ENCODE measurements around the gene TBX2. TPM values are rescaled to one million over a fixed set of nuclear protein-coding genes. Genes with fewer than 3 reads are reported as not detected.

TBX2 gene
- total RNA-seq, 1 donor from 2014 or later, result not detected

- H3K27me3 Mint-ChIP-seq (ENCODE audit: insufficient read depth, low read depth), result peaks cover 74% of the 10 kb centered on the region
- TF ChIP-seq, protein P1, sequence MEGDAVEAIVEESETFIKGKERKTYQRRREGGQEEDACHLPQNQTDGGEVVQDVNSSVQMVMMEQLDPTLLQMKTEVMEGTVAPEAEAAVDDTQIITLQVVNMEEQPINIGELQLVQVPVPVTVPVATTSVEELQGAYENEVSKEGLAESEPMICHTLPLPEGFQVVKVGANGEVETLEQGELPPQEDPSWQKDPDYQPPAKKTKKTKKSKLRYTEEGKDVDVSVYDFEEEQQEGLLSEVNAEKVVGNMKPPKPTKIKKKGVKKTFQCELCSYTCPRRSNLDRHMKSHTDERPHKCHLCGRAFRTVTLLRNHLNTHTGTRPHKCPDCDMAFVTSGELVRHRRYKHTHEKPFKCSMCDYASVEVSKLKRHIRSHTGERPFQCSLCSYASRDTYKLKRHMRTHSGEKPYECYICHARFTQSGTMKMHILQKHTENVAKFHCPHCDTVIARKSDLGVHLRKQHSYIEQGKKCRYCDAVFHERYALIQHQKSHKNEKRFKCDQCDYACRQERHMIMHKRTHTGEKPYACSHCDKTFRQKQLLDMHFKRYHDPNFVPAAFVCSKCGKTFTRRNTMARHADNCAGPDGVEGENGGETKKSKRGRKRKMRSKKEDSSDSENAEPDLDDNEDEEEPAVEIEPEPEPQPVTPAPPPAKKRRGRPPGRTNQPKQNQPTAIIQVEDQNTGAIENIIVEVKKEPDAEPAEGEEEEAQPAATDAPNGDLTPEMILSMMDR (IDR thresholded peaks at IDR 0.05), result no peak
- TF ChIP-seq EZH2 (IDR thresholded peaks at IDR 0.05) (no peak), EZH2phosphoT487 (IDR thresholded peaks at IDR 0.05) (no peak)
- Histone ChIP-seq H3K9me3 (ENCODE audit: low read depth) (no peaks in the 10 kb centered on the region), H4K20me1 (ENCODE audit: low read depth) (peaks cover 89% of the 10 kb centered on the region), H2AFZ (replicated peaks) (no peak overlapping the region), H3K27me3 (peaks cover 100% of the 10 kb centered on the region), H3K9ac (no peak overlapping the region), H3K27ac (no peak overlapping the region), H3K4me3 (no peak overlapping the region), H3K79me2 (ENCODE audit: low read depth) (no peaks in the 10 kb centered on the region), H3K36me3 (no peaks in the 10 kb centered on the region), H3F3A (ENCODE audit: low read depth) (peaks cover 17% of the 10 kb centered on the region), H3K4me2 (no peak overlapping the region), H3K4me1 (peaks cover 17% of the 10 kb centered on the region)
- H3K36me3 Mint-ChIP-seq, result no peaks in the 10 kb centered on the region
- peaks cover 7% of the 10 kb centered on the region for H3K9me3 Mint-ChIP-seq
- H3K27ac Mint-ChIP-seq, result no peak overlapping the region
- peaks cover 34% of the 10 kb centered on the region for H3K4me1 Mint-ChIP-seq
- H3K4me3 Mint-ChIP-seq, result no peak overlapping the region
- peak; percentile 50 for DNase-seq (ENCODE audit: low spot score)
Measured at GRCh38 chr17:61456061-61456681, 56.5 kb downstream of the TBX2 start.

- Mint-ChIP-seq H3K9me3 (peaks cover 7% of the 10 kb centered on the region), H3K36me3 (no peaks in the 10 kb centered on the region), H3K4me1 (peaks cover 38% of the 10 kb centered on the region), H3K27me3 (ENCODE audit: insufficient read depth, low read depth) (peaks cover 79% of the 10 kb centered on the region), H3K27ac (no peak overlapping the region), H3K4me3 (peak overlapping the region; percentile 70)
- Histone ChIP-seq H3K27ac (no peak overlapping the region), H3K36me3 (no peaks in the 10 kb centered on the region), H3K27me3 (peaks cover 100% of the 10 kb centered on the region), H3F3A (ENCODE audit: low read depth) (peaks cover 11% of the 10 kb centered on the region), H3K9ac (no peak overlapping the region), H2AFZ (replicated peaks) (no peak overlapping the region), H3K4me2 (peak overlapping the region; percentile 61), H3K4me3 (peak overlapping the region; percentile 22), H4K20me1 (ENCODE audit: low read depth) (peaks cover 88% of the 10 kb centered on the region), H3K79me2 (ENCODE audit: low read depth) (no peaks in the 10 kb centered on the region), H3K9me3 (ENCODE audit: low read depth) (no peaks in the 10 kb centered on the region), H3K4me1 (peaks cover 19% of the 10 kb centered on the region)
- TF ChIP-seq EZH2 (IDR thresholded peaks at IDR 0.05), result no peak
- TF ChIP-seq, protein P1 (IDR thresholded peaks at IDR 0.05), result no peak
- TF ChIP-seq EZH2phosphoT487 (IDR thresholded peaks at IDR 0.05), result no peak
- DNase-seq (ENCODE audit: low spot score), result peak; percentile 52
Measured at GRCh38 chr17:61456688-61457225, 57.1 kb downstream of the TBX2 start.

DNA sequence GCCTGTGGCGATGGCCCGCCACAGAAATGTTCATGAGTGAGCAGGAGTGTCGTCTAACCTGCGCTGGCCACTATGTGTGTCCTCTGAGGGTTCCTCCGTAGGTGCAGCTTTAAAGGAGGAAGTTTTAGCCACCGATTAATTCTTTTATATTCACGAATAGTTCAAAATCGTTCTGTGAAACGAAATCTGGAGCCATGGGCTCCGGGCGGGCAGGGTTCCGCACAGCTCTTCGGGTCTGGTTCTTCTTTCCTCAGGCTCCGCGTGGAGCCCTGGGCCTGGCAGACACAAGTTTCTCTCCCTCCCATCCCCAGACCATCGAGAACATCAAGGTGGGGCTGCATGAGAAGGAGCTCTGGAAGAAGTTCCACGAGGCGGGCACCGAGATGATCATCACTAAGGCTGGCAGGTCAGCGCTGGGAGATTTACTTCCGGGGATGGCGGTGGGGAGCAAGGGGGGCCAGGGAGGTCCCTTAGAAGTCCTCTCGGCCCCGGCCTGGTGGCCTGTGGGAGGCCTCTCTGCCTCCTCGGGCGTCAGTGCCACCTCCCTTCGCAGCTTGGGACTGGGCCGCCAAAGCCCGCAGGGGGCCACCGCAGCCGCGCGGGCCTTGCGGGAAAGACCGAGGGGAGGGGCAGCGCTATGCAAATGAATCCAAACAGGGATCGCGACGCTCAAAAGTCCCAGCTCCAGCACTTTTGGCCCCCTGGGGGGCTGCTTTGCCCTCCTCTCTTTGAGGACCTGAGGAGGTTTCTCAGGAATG lies 57.8 kb downstream of the TBX2 start:
- peaks cover 83% of the 10 kb centered on the region for H4K20me1 ChIP-seq (ENCODE audit: low read depth)
- H3K9ac ChIP-seq, result no peak overlapping the region
- peaks cover 80% of the 10 kb centered on the region for H3K27me3 Mint-ChIP-seq (ENCODE audit: insufficient read depth, low read depth)
- peaks cover 100% of the 10 kb centered on the region for H3K27me3 ChIP-seq
- H3K27ac Mint-ChIP-seq, result no peak overlapping the region
- peaks cover 19% of the 10 kb centered on the region for H3K4me1 ChIP-seq
- peak overlapping the region; percentile 22 for H3K4me3 ChIP-seq
- no peak overlapping the region for H3K27ac ChIP-seq
- H3F3A ChIP-seq (ENCODE audit: low read depth), result peaks cover 11% of the 10 kb centered on the region
- H3K36me3 Mint-ChIP-seq, result no peaks in the 10 kb centered on the region
- H3K4me1 Mint-ChIP-seq, result peaks cover 41% of the 10 kb centered on the region
- H2AFZ ChIP-seq (replicated peaks), result no peak overlapping the region
- H3K9me3 ChIP-seq (ENCODE audit: low read depth), result no peaks in the 10 kb centered on the region
- H3K36me3 ChIP-seq, result no peaks in the 10 kb centered on the region
- DNase-seq (ENCODE audit: low spot score), result peak; percentile 77
- H3K4me2 ChIP-seq, result peak overlapping the region; percentile 61
- peaks cover 7% of the 10 kb centered on the region for H3K9me3 Mint-ChIP-seq
- peak overlapping the region; percentile 70 for H3K4me3 Mint-ChIP-seq
- TF ChIP-seq, protein P1 (IDR thresholded peaks at IDR 0.05), result no peak
- TF ChIP-seq EZH2phosphoT487 (IDR thresholded peaks at IDR 0.05) (peak; percentile 100), EZH2 (IDR thresholded peaks at IDR 0.05) (peak; percentile 100)
- H3K79me2 ChIP-seq (ENCODE audit: low read depth), result no peaks in the 10 kb centered on the region
